Hematopoietic multipotent progenitor cell treated with erythropoietin and hydrocortisone succinate and interleukin-3 and kit ligand, for 4 days (in vitro differentiated cells): ENCODE data around the gene RGP1.

Experiments used
- DNase-seq: peaks from one replicate; pipeline ENCODE4 v3.0.0-alpha.2; 2015

The RGP1 gene, protein sequence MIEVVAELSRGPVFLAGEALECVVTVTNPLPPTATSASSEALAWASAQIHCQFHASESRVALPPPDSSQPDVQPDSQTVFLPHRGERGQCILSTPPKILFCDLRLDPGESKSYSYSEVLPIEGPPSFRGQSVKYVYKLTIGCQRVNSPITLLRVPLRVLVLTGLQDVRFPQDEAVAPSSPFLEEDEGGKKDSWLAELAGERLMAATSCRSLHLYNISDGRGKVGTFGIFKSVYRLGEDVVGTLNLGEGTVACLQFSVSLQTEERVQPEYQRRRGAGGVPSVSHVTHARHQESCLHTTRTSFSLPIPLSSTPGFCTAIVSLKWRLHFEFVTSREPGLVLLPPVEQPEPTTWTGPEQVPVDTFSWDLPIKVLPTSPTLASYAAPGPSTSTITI

DNA sequence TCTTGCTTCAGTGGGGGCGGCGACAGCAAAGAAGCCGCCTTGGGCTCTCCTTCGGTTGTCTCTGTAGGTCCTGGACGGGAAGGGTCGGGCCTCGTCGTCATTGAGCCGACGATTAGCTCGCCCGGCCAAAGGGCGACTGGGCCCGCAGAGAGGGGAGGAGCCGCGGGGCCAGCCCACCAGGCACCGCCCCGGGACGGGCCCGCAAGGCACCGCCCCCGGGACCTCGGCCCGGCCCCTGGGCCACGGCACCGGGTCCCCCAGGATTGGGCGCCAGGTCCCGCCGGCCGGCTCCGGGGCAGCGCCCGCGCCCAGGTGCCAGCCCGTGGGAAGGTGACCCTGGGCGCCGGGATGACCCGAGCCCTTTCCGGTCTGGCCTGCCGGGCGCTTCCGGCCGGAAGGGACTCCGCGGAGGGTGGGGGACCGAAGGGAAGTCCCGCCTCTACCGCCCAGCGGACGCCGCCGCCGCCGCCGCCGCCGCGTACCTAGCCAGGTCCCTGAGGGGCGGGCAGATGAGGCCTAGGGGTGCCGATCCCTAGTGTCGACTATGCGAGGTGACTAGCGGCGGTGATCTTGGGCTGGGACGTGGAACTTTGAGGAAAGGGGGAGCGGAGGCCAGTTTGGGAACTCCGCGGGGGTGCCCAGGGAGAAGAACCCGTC, at the start of gene RGP1, which contains the start of gene GBA2:
TSS of gene RGP1 (plus strand) at position 430 of the 657 bp plus-strand sequence. CDS start 469 bp downstream, outside the sequence.
TSS of gene GBA2 (minus strand) at position 371 of the 657 bp plus-strand sequence. CDS start 524 bp downstream, outside the sequence.
- DNase-seq, result peak; percentile 90

DNA sequence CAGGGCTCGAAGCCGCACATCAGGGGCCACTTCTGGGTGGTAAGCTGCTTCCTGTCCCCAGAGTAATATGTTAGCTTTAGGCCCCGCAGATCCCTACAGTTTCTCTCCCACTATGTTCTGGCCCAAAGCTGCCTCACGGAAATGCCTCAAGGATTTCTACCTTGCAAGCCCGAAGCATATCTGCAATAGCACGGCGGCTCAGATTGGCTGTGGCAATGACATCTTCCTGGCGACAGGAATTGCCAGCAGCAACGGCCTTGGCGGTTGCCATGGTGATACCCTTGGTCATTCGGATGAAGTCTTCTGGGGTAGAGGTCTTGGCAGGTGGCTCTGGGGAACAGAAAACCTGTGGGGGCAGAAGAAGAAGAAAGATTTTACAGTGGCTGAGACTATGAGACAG, 49.1 kb upstream of the RGP1 start:
- no peak for DNase-seq

DNA sequence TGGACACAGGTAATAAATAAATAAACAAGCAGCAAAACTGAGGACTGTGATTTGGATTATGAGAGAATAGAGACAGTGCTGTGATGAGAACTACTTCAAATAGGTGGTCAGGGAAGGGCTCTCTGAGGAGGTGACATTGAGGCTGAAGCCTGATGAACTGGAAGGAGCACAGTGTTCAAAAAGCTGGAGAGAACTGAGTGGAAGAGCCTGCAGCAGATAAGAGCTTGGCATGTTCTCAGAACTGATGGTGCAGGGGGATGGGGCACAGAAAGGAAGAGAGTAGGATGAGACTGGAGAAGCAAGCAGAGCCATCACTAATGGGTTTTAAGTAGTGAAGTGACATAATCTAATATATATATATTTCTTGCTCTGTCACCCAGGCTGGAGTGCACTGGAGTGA, 48.1 kb upstream of the RGP1 start:
- no peak for DNase-seq

DNA sequence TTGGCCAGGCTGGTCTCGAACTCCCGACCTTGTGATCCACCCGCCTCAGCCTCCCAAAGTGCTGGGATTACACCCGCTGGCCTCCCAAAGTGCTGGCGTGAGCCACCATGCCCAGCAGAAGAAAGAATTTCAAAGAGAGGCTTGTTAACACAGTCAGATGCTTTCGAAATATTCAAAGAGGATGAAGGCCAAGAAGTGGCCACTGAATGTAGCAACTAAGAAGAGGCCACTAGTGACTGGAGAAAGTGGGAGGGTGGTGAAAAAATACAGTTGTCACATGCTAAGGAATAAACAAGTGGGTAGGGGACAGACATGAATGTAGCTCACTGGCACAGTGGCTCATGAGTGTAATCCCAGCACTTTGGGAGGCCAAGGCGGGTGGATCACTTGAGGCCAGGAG, 46.4 kb upstream of the RGP1 start:
- DNase-seq, result no peak

DNA sequence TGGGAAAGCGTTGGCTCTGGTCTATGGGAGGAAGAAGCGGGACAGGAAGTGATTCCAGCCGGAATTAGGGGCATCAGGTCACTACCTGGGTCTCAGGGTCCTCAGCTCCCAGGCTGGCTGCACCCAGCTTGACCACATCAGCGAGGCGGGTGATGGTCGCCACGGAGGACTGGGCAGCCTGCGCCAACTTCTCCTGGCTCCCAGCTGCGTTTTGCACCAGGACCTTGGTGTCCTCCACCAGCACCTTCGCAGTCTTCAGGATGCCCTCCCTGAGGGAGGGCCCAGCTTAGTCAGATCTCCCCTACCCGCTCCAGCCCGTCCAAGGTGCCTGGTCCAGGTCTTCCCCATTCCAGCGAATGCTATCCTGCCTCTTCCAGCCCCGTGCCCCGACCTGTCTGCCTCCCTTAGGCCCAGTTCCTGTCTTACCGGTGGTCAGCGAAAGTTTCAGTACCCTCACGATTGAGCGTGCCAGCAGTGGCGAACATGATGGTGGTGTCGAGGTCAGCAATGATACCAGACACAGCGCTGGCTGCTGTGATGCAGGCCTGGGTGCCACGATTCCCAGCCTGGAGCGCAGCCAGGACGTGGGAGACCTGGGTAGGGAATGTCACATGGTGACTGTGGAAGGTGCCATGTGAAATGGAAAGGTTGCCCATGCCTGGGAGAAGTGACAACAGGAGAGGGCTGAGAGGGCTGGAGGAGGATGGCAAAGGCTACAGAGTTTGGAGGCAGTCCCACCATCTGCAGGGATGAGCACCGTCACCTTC, 45.0 kb upstream of the RGP1 start:
- DNase-seq, result no peak

DNA sequence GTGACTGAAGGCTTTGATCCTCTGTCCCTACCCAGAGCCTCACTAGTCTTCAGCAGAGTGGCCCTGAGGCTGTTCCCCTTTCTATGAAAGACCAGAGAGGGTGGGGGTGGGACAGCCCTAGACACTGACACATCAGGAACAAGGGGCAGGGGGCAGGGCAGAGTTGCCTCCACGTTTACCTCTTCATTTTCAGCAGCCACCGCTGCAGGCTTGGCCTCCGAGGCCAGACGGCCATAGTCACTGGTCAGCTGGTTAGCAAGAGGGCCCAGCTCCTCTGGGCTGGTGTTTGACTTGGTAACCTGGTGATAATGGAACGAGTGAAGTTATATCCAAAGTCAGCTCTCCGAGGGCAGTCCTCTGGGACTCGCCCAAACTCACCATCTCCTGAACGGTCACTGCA, 43.7 kb upstream of the RGP1 start:
- no peak for DNase-seq

DNA sequence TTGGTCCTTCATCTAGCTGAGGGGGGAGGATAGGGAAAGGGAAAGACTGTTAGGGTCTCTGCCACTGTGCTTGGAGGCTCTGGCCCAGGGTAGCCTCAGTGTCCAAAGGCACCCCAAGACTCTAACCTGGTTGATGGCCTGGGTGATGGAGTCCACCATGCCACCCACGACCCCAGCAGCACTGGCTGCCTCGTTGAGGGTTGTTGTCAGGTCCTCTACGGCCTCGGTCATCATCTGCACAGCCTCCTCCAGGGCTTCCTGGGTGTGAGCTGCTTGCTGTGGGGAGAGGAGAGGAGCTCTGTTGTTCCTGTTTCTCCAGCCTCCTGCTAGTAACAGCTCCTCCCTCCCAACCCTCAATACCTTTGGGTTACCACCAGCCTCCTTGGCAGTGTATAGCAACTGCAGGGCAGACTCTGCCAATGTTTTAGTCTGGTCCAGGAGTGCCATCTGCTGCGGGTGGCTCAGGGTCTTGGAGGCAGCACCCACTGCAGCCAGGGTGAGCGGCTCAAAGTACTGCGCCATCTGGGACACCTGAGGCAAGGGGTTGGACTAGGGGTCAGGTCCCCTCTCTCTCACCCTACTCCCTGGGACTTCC, 43.2 kb upstream of the RGP1 start:
- no peak for DNase-seq

DNA sequence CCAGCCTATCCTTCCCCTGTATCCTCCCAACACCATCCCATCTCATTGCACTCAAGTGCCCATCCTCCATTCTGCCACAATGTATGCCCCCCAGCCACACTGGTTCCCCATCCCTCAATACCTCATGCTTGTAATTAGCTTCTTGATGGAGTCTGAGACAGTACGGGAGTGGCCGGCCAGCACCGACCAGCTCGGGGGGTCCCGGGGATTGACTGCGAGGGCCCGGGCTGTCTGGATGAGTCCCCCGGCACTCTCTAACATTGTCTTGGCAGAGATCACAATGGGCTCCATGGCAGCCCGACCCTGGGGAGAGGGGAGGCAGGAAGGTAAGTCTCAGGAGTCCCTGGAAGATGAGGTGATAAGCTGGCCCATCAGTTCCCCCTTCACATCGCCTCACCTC, 42.1 kb upstream of the RGP1 start:
- DNase-seq, result no peak

DNA sequence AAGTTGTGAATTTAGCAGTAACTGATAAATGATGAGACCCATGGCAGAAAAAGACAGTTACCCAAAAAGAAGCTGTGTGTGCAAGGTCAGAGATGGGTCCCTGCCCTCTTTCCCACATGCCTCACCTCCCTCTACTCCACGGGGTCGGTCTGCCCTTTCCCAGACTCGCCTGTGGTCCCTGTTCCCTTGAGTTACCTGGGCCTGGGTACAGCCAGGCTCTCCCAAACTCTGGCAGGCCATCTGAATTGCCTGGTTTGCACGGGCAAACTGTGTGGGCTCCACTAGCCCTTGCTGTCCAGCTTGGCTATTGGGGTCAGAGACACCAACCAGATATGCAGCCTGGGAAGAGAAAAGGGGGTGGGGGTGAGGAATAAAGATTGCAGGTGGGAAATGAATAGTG, 40.9 kb upstream of the RGP1 start:
- DNase-seq, result no peak

DNA sequence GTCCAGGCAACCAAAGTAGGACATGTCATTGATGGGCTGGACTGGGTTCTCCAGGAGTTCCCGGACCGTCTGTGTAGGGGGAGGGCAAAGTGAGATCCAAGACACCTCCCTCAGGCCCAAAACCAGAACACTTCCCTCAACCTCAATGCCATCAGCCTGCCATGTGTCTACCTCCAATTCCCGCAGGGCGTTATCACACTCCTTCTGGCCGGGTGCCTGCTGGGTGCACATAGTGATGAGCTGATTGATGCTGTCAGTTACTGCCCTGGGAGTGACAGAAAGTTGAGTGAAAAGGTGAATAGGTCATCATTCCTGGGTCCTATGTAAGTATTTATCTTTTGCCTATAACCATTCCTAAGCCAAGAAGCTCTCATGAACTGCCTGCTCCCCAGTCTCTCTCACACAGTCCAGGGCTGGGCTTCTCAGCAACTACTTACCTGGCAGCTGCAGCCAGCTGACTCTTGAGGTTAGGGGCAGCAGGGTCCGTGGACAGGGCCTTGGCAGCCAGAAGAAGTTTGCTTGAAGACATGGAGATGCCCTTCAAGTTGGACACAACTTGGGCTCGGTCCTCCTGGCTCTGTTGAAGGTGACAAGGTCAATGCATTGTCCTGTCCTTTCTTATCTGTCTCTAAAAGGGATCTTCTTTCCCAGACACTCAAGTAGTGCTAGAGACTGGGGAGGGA, 38.1 kb upstream of the RGP1 start:
- DNase-seq, result no peak

DNA sequence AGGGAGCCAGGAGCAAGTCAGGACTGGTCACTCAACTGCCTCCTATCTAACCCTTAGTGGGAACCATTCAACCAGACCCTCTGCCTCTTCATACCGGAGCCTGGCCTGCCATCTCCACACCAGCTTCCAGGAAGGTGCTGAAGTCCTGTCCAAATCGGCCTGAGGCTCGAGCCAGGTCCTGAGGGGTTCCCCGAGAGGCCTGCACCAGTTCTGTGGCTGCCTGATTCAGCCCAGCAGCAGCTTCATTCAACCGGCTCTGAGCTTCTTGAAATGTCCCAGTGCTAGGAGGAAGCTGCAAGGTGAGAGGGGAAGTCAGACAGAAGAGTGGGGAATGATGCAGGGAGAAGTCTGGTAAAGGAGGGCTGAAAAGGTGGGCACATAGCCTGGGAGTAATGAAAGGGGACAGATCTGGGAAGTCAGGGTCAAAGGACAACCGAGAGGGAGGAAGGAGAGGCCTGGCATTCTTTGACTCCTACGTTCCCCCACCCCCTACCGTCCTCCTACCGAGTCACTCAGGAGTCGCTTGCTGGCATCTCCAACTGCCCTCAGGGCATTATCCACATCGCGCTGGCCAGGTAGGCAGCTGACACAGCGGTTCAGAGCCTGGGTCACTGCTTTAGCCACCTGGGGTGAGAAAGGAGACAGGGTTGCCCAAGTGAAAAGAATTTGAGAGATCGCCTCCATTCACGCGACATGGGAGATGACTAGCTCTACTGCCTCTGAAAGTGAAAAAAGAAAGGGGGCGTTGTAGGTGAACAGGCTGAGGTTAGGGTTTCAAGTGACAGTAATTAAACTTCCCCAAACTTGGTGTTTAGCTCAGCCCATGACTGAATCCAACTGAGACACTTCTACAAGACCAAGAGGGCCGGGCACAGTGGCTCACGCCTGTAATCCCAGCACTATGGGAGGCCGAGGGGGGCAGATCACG, 37.3 kb upstream of the RGP1 start:
- DNase-seq, result no peak

DNA sequence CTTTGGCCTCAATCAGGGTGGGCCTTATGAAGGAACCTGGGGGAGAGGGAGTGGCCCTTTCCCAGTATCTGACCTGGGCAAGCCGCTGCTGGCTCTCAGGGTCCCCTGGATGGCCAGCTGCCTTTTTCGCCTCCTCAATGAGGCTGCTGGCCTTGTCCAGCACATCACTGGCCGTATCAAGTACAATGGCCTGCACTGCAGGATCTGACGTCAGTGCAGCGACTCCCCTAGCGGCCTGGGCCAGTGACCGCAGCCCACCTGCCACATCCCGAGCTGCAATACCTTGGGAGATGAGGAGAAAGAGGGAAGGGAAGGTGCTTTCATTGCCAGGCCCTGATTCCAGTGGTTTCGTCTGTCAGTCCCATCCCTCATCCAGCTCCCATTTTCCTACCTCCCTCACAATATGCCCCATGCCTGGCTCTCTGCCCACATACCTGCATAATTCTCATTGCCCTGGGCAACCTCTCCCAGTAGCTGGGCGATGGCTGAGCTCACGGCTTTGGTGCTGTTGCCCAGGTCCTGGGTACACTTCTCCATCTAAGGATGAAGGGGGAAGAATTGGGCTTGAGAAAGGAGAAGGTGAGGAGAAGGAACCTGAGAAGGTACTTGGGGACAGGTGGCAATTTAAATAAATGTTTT, 36.2 kb upstream of the RGP1 start:
- DNase-seq, result no peak

DNA sequence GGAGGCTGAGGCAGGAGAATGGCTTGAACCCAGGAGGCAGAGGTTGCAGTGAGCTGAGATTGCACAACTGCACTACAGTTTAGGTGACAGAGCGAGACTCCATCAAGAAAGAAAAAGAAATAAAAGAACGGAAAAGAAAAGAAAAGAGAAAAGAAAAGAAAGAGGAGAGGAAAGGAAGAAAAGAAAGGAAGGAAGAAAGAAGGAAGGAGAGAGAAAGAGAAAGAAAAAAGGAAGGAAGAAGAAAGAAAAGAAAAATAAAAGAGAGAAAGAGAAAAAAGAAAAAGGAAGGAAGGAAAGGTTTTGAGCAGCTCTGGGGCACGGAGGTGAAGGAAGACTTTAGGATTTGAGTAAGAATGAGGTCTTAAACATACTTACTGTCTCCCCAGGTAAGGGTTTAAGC, 35.5 kb upstream of the RGP1 start:
- no peak for DNase-seq

DNA sequence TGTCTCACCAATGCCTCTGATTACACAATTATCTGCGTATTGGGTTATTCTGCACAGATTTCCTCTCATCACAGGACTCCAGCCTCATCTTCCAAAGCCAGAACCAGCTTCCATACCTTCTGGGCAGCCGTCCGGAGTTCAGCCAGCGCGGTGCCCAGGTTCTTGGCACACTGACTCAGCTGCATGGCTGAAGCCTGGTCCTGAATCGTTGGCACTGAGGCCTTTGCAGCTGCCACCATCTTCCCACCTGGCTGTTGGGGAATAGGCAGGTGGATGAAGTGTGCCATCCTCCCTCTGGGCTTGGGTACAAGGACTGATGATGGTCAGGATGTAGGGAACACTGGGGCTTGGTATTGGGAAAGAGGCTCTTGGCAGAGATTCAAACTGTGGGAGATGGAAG, 35.0 kb upstream of the RGP1 start:
- DNase-seq, result no peak

DNA sequence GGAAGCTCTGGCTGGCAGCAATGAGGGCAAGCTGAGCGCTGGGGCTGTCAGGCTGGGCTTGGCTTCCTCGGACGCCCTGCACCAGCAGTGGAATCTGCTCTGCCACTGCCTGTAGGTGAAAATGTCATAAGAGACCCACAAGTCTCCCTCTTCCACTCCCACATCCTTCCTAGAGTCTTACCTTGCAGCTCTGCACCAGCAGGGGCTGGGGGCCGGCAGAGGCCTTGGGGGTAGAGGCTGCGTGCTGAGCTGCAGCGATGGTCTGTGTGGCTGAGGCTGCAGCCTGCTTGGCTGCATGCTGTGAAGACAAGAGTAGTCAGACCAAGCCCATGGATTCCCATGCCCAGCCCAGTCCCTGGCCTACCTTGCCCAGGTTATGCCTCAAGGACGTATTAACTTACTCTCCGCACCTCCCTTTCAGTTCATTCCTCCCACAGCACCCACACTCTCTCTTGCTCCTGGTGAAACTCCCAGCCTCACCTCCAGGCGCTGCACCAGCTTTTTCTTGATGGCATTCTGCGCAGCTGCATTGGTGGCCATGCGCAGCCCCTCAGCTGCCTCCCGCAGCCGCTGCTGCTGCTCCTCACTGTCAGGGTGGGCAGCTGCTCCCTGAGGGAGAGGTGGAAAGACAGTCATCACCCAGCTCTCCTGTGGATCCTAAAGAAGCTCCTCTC, 34.4 kb upstream of the RGP1 start:
- no peak for DNase-seq

DNA sequence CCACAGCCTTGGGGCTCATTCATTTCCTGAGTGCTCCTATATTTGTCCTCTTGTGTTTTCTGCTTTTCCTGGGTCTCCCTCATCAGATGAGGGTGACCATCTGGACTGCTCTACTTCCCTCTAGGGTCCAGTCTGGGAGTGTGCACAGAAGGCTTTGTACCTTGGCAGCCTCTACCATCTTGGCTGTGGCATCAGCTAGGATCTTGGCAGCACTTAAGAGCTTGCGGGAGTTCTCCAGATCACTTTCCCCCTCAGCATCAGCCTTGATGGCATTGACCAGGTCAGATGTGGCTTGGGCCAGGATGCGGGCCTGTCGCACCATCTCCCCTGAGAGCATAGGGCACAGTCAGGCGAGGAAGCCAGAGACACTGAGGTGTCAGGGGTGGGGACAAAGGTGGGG, 32.9 kb upstream of the RGP1 start:
- DNase-seq, result no peak

DNA sequence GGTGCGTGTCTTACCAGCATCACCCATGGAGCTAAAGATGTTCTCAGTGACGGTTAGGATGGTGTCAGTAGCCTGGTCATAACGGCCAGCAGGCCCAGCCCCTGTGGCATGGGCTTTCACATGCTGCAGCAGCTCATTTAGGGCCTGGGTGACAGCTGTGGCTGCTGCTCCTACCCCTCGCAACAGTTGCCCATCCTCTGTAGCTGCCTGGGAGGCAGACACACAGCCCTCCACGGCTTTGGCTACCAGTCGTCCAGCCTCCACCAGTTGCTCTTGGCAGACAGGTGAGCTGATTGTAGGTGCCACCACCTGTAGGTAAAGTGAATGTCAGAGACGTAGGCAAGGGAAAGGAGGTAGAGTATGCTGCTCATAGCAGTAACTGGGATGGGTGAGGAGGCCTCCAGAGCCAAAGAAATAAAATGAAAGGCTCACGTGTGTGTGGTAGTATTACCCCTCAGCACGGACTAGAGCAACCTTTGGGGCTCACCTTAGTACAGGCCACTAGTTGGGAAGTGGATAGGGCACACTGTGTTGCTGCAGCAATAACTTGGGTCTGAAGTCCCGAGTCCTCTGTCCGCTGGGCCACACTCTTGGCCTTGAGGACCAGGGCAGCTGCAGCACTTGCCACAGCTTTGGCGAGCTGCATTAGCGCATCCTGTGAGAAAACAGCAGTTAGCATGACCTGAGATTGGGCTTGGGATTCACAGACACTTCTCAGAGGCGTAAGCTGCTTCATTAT, 31.8 kb upstream of the RGP1 start:
- no peak for DNase-seq

DNA sequence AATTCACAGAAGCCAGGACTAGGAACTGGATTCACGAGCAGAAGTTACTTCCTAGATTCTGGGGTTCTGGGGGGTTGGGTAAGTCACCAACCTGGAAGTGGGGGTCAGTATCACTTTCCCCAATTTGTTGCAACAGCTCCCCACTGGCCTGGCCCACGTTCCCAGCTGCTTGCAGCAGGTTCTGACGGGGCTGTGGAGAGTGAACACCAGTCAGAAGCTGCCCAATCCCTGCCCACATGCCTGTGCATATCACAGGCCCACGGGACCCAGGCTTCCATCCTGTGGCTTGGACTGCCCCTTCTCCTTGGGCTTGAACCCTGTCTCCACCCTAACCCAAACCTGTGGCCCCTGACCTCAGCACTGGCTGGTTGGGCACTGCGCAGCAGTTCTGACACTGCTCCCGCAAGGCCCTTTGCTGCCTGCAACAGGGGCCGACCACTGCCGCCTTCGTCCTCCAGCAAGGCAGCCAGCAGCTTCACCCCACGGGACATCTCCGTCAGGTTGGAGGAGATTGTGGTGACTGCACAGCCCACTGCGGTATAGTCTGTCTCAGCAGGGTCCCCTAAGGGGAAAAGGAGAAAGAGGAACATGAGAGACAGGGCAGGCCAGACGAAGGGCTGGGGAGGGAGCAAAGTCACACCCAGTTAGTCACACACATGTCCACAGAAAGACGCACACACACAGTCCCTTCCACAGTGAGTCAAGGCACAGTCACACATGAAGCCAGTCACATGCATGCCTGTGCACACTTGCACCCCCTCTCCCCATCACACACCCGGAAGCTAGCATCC, 30.2 kb upstream of the RGP1 start:
- no peak for DNase-seq

DNA sequence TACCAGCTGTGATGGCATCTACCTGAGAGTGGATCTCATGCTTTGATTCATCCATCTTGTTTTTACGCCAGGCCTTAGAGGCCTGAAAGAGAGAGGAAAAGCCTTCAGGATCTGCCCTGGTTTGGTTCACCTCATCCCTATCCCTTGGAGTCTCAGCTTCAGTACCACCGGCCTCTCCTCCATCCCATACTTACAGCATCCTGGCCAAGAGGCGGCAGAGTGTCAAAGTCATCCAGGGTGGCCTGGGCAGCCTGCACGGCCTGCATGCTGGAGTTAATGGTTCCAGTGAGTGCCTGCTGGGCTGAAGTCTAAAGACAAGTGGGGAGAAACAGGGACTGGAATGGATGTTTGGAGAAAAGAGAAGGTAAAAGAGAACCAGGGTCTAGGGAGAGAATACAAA, 29.5 kb upstream of the RGP1 start:
- DNase-seq, result no peak
